Mucosa of stomach (tissue), 1 donor: ENCODE results near the gene TMEM126A.
"Not testable (repeated sequence)": the region's sequence is repeated elsewhere in the genome, so short reads cannot be mapped to it uniquely, and the experiment has no call there.

Experiments used
- H3K27me3 ChIP-seq: one replicate; pipeline ENCODE4 v1.7.0; 2013; ENCODE audit warnings: mild to moderate bottlenecking, low read length; ENCODE audit not compliant: control insufficient read depth, insufficient read depth
- H3K36me3 ChIP-seq: one replicate; pipeline ENCODE4 v1.7.0; 2013; ENCODE audit warnings: low read length; ENCODE audit not compliant: control insufficient read depth, insufficient read depth
- H3K4me1 ChIP-seq: one replicate; pipeline ENCODE4 v1.7.0; 2013; ENCODE audit warnings: mild to moderate bottlenecking, low read length; ENCODE audit not compliant: control insufficient read depth, insufficient read depth
- H3K4me3 ChIP-seq: one replicate; pipeline ENCODE4 v1.7.0; 2013; ENCODE audit warnings: low read length
- H3K9ac ChIP-seq: one replicate; pipeline ENCODE4 v1.7.0; 2013; ENCODE audit warnings: mild to moderate bottlenecking, low read length, moderate library complexity
- H3K9me3 ChIP-seq: one replicate; pipeline ENCODE4 v1.7.0; 2013; ENCODE audit warnings: mild to moderate bottlenecking, low read length, moderate library complexity; ENCODE audit not compliant: control insufficient read depth
- donor health status: Pancreatic carcinoma.

Gene TMEM126A

DNA sequence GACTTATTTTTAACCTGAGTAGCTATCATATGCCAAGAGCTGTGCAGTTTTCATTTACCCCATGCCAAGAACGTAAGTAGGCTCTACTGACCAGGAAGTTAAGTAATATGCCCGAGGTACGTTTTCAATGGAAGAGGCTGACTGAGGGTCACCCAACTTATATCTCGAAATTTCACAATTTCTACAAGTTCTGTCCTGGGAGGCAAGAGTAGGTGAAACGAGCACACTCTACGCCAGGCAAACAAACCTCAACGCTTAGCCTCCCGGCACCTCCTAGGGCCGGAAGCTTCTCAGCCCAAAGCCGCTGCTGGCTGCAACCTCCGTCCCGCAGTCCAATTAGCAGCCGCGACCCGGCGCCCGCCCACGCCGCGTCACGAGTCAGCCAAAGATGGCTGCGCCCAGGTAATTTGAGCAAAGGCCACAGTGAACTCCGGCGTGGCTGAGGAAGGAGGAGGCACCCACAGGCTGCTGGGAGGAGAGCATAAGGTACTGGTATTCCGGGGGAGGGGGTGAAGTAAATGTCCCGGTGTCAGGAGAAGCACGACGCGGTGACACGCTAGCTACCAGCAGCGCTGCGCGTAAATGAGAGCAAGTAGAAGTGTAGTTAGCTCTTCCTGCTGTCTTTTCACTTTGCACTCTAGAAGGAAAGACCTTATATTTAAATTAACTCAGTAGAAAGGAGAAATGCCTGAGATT, at the start of gene TMEM126A:
Gene TMEM126A, plus strand, starts transcription at position 364 of the 696 bp plus-strand sequence. CDS start 2,289 bp downstream, outside the sequence.
- no peaks in the 10 kb centered on the region for H3K36me3 ChIP-seq
- no peaks in the 10 kb centered on the region for H3K27me3 ChIP-seq
- H3K4me3 ChIP-seq: peak within 1 kb of the TSS; percentile 68
- H3K9ac ChIP-seq: peak within 1 kb of the TSS; percentile 72
- H3K4me1 ChIP-seq: peaks cover 7% of the 10 kb centered on the region
- no peaks in the 10 kb centered on the region for H3K9me3 ChIP-seq

DNA sequence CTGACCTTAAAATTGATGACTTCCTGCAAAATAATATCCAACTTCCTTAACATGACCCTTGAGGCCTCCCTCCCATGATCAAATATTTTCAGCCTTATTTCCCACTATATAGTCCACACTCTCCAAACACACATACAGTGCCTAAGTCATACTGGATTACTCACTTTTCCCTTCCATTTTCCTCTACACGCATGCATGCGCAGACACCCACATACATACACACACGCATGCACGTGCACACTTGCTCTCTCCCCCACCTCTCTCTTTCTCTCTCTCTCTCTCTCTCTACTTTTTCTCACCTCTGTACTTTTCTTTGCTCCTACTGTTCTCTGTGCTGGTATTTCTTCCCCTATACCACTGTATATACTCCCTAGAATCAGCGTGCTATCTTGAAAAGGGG, 48.7 kb upstream of the TMEM126A start:
- Histone ChIP-seq H3K9ac (no peak overlapping the region), H3K9me3 (no peaks in the 10 kb centered on the region), H3K27me3 (no peaks in the 10 kb centered on the region), H3K4me3 (no peak overlapping the region), H3K36me3 (no peaks in the 10 kb centered on the region), H3K4me1 (no peaks in the 10 kb centered on the region)

GRCh38 chr11:85602526-85603213, 45.1 kb upstream of the TMEM126A start:
- Histone ChIP-seq H3K27me3 (no peaks in the 10 kb centered on the region), H3K9me3 (no peaks in the 10 kb centered on the region)

DNA sequence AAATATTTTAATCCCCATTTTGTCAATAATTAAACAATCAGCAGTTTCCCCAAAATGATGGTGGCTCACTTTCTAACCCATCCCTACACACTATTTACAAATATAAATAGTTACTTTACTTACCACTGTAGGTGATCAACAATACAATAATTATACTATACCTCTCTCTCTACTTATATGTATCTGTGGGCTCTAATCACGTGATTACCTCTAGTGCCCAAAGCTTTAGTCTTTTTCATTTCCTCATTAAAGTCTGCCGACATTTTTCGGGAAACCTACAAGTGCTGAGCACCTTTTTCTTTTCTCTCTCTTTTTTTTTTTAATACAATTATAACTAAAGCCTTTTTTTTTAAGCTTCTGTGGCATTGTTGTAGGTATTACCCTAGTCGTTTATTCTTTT, 44.5 kb upstream of the TMEM126A start:
- H3K4me3 ChIP-seq: no peak overlapping the region
- no peaks in the 10 kb centered on the region for H3K27me3 ChIP-seq
- H3K9ac ChIP-seq: no peak overlapping the region
- H3K9me3 ChIP-seq: no peaks in the 10 kb centered on the region
- H3K36me3 ChIP-seq: no peaks in the 10 kb centered on the region
- H3K4me1 ChIP-seq: no peaks in the 10 kb centered on the region

More at GRCh38 chr11:85602526-85603213, 45.1 kb upstream of the TMEM126A start:
- Histone ChIP-seq H3K4me3 (no peak overlapping the region), H3K9ac (no peak overlapping the region), H3K36me3 (no peaks in the 10 kb centered on the region), H3K4me1 (no peaks in the 10 kb centered on the region)

DNA sequence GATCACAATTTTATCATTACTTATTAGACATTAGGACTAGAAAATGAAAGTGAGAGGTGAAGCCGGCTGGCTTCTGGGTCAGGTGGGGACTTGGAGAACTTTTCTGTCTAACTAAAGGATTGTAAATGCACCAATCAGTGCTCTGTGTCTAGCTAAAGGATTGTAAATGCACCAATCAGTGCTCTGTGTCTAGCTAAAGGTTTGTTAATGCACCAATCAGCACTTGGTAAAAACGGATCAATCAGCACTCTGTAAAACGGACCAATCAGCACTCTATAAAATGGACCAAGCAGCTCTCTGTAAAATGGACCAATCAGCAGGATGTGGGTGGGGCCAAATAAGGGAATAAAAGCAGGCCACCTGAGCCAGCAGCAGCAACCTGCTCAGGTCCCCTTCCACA, 41.5 kb upstream of the TMEM126A start:
- H3K36me3 ChIP-seq, H3K4me1 ChIP-seq, H3K9me3 ChIP-seq, H3K9ac ChIP-seq, H3K4me3 ChIP-seq, H3K27me3 ChIP-seq: not testable (repeated sequence)

- not testable (repeated sequence) for H3K9ac ChIP-seq, H3K4me1 ChIP-seq, H3K9me3 ChIP-seq, H3K27me3 ChIP-seq, H3K36me3 ChIP-seq, H3K4me3 ChIP-seq
Observed at GRCh38 chr11:85608621-85609020, 39.1 kb upstream of the TMEM126A start.

DNA sequence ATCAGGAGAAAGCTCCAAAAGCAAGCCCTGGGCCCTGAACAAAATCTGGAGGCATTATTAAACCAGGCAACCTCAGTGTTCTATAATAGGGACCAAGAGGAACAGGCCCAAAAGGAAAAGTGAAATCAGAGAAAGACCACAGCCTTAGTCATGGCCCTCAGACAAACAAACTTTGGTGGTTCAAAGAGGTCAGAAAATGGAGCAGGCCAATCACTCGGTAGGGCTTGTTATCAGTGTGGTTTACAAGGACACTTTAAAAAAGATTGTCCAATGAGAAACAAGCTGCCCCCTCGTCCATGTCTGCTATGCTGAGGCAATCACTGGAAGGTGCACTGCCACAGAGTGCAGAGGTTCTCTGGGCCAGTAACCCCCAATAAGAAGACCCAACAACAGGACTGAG, 38.5 kb upstream of the TMEM126A start:
- H3K27me3 ChIP-seq, H3K4me3 ChIP-seq, H3K36me3 ChIP-seq, H3K9me3 ChIP-seq, H3K4me1 ChIP-seq, H3K9ac ChIP-seq: not testable (repeated sequence)

- not testable (repeated sequence) for H3K27me3 ChIP-seq, H3K36me3 ChIP-seq, H3K9ac ChIP-seq, H3K4me1 ChIP-seq, H3K4me3 ChIP-seq, H3K9me3 ChIP-seq
Observed at GRCh38 chr11:85611643-85612042, 36.1 kb upstream of the TMEM126A start.

- Histone ChIP-seq H3K27me3 (no peaks in the 10 kb centered on the region), H3K9ac (no peak overlapping the region), H3K4me3 (no peak overlapping the region), H3K4me1 (no peaks in the 10 kb centered on the region), H3K9me3 (no peaks in the 10 kb centered on the region), H3K36me3 (no peaks in the 10 kb centered on the region)
Observed at GRCh38 chr11:85619499-85619898, 28.3 kb upstream of the TMEM126A start.

- H3K4me3 ChIP-seq: no peak overlapping the region
- H3K36me3 ChIP-seq: no peaks in the 10 kb centered on the region
- no peaks in the 10 kb centered on the region for H3K4me1 ChIP-seq
- no peak overlapping the region for H3K9ac ChIP-seq
- no peaks in the 10 kb centered on the region for H3K9me3 ChIP-seq
- H3K27me3 ChIP-seq: no peaks in the 10 kb centered on the region
Observed at GRCh38 chr11:85620256-85620655, 27.5 kb upstream of the TMEM126A start.

DNA sequence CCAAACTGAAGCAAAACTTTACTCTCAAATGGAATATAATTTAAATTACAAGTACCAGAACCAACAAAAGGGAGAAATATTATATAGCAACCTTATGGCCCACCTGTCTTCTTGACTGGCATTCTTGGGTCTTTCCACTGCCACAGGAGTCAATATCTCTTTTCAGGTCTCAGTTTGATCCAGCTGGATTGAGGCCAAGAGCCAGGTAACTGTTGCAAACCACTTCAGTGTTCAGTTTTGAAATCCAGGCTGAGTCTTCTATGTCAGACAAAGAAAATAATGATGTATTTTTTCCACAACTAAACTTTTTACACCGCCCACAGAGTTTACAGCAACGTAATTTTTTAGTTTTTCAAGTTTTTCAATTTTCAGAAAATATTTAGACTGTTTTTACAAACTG, 21.3 kb upstream of the TMEM126A start:
- Histone ChIP-seq H3K36me3 (no peaks in the 10 kb centered on the region), H3K27me3 (no peaks in the 10 kb centered on the region), H3K9me3 (no peaks in the 10 kb centered on the region), H3K9ac (no peak overlapping the region), H3K4me3 (no peak overlapping the region), H3K4me1 (peaks cover 4% of the 10 kb centered on the region)

GRCh38 chr11:85627332-85627997, 20.3 kb upstream of the TMEM126A start, which contains the start of gene DLG2:
Gene DLG2 (minus strand): TSS chr11:85627344.
- peak within 1 kb of the TSS; percentile 84 for H3K9ac ChIP-seq
- peaks cover 4% of the 10 kb centered on the region for H3K4me1 ChIP-seq
- H3K4me3 ChIP-seq: peak within 1 kb of the TSS; percentile 90
- H3K9me3 ChIP-seq: no peaks in the 10 kb centered on the region
- H3K36me3 ChIP-seq: no peaks in the 10 kb centered on the region
- no peaks in the 10 kb centered on the region for H3K27me3 ChIP-seq
